Measurements from ENCODE around the gene FOXN4. TPM values are rescaled to one million over a fixed set of nuclear protein-coding genes. Genes with fewer than 3 reads are reported as not detected.

The FOXN4 gene
- total RNA-seq, 1 experiment from 2014 or later = 0.52 TPM

- no peak overlapping the region for H2AFZ ChIP-seq (ENCODE audit: low read depth, low read length, poor library complexity, severe bottlenecking)
- H4K20me1 ChIP-seq (ENCODE audit: insufficient read depth) = no peaks in the 10 kb centered on the region
- ChIA-PET CTCF (interaction anchor here (0.7 to 1.0 kb wide), 2 partner anchors 14 to 148 kb away, joined by 4 read pairs; no protein-coding TSS in a partner anchor), POLR2A (no interaction called here), RAD21 (ENCODE audit: low non-redundant PET in 1 of 2, low total read pairs in 2 of 2, uncharacterized antibody in 2 of 2, unreplicated experiment in 2 of 2) (no interaction called here)
- intact Hi-C loops (cut with micrococcal nuclease) = no loop called here
- H3K9me3 ChIP-seq (ENCODE audit: control insufficient read depth in 1 of 2, insufficient read depth in 1 of 2, low read depth in 1 of 2, low read length in 2 of 2) = no peaks in the 10 kb centered on the region
- TF ChIP-seq JUND (IDR thresholded peaks at IDR 0.05) (no peak), ZFX (IDR thresholded peaks at IDR 0.05) (no peak), REST (IDR thresholded peaks at IDR 0.05; ENCODE audit: low read depth) (no peak), CTCF (IDR thresholded peaks at IDR 0.05 in 2 of 3, conservative IDR thresholded peaks at IDR 0.05 in 1 of 3; ENCODE audit: borderline replicate concordance in 1 of 3, insufficient read depth in 1 of 3, low read depth in 2 of 3, low read length in 2 of 3) (no peak)
- no peaks in the 10 kb centered on the region for H3K4me1 ChIP-seq (ENCODE audit: control insufficient read depth in 1 of 2, insufficient read depth in 2 of 2, low read length in 2 of 2)
- H3K9ac ChIP-seq (ENCODE audit: low read length) = no peak overlapping the region
- H3K36me3 ChIP-seq (ENCODE audit: control insufficient read depth in 1 of 2, insufficient read depth in 2 of 2, low read length in 2 of 2) = no peaks in the 10 kb centered on the region
- BruUV-seq (replicated peaks) = no TSS peak
- H3K4me2 ChIP-seq (ENCODE audit: low read length) = no peak overlapping the region
- no peak overlapping the region for H3K4me3 ChIP-seq (replicated peaks in 1 of 2; ENCODE audit: low read depth in 1 of 2, low read length in 2 of 2)
- H3K27ac ChIP-seq (ENCODE audit: low read depth, low read length) = no peak overlapping the region
- no peaks in the 10 kb centered on the region for H3K9me2 ChIP-seq (ENCODE audit: insufficient read depth)
- no peaks in the 10 kb centered on the region for H3K27me3 ChIP-seq (ENCODE audit: insufficient read depth, low read length)
- DNase-seq (ENCODE audit: low read depth, low spot score) = no peak
- no peaks in the 10 kb centered on the region for H3K79me2 ChIP-seq (ENCODE audit: insufficient read depth, low read length)
- ATAC-seq = no peak
Measured at GRCh38 chr12:109279525-109279924, 29.6 kb downstream of the FOXN4 start.

Data from HCT116 (cell line).